CD4-positive, alpha-beta T cell (primary cell): Measurements from ENCODE around the gene SLC5A12. TPM values are rescaled to one million over a fixed set of nuclear protein-coding genes. Genes with fewer than 3 reads are reported as not detected.
A peak's percentile ranks its signal among the peaks of the same experiment; 100 is the strongest.

ENCODE experiments used
- ATAC-seq: fragments of 200-7000 bp; cut with Tn5 transposase; one replicate; pipeline ENCODE4 v1.10.0; 2022; ENCODE audit warnings: mild to moderate bottlenecking; ENCODE audit not compliant: poor library complexity
- CTCF ChIA-PET: fragments of 350-600 bp; sonication (Branson Sonifier 250); formaldehyde crosslinking; loops from one replicate; lab custom pipeline; 2021; ENCODE audit warnings: antibody characterized with exemption, inconsistent platforms; lab: Charles Lee
- POLR2A ChIA-PET: fragments of 350-600 bp; sonication (Branson Sonifier 250); formaldehyde crosslinking; loops from one replicate; lab custom pipeline; 2021; ENCODE audit warnings: antibody characterized with exemption, inconsistent platforms; lab: Charles Lee
- DNase-seq, 14 experiments: peaks; one replicate each; pipeline ENCODE4 v3.0.0-alpha.2; 2013 to 2020; ENCODE audit warnings: mixed read lengths in 2 of 14
- H3K27ac ChIP-seq, 2 donors: one replicate each; pipeline versions ENCODE4 v1.5.1 to v1.7.0; 2013; ENCODE audit warnings: low read length in 2 of 2, low read depth in 1 of 2, mild to moderate bottlenecking in 1 of 2
- H3K27me3 ChIP-seq, 2 experiments: 1 replicate in 1 of 2; 2 replicates in 1 of 2; pipeline versions ENCODE4 v1.6.1 to v1.7.0; 2013; ENCODE audit warnings: low read length in 2 of 2, control low read depth in 1 of 2, mild to moderate bottlenecking in 1 of 2, moderate library complexity in 1 of 2; ENCODE audit not compliant: insufficient read depth in 2 of 2, control insufficient read depth in 1 of 2
- H3K36me3 ChIP-seq: one replicate; pipeline ENCODE4 v1.6.1; 2013; ENCODE audit warnings: low read length, control low read depth; ENCODE audit not compliant: insufficient read depth
- H3K4me1 ChIP-seq: one replicate; pipeline ENCODE4 v1.6.1; 2013; ENCODE audit warnings: low read length, control low read depth; ENCODE audit not compliant: insufficient read depth
- H3K4me3 ChIP-seq: one replicate; pipeline ENCODE4 v1.5.1; 2013; ENCODE audit warnings: mild to moderate bottlenecking, low read length, moderate library complexity
- H3K9me3 ChIP-seq, 2 experiments: 1 replicate in 1 of 2; 2 replicates in 1 of 2; pipeline versions ENCODE4 v1.6.1 to v1.7.0; 2013; ENCODE audit warnings: low read length in 2 of 2, mild to moderate bottlenecking in 2 of 2, control low read depth in 1 of 2, moderate library complexity in 1 of 2; ENCODE audit not compliant: control insufficient read depth in 1 of 2, insufficient read depth in 1 of 2
- H3K27ac Mint-ChIP-seq: one replicate; pipeline ENCODE4 v1.8.0; 2020; ENCODE audit warnings: mixed read lengths
- H3K27me3 Mint-ChIP-seq: one replicate; pipeline ENCODE4 v1.8.0; 2021; ENCODE audit warnings: mixed read lengths
- H3K36me3 Mint-ChIP-seq: one replicate; pipeline ENCODE4 v1.8.0; 2021; ENCODE audit warnings: low read depth, mixed read lengths
- H3K4me1 Mint-ChIP-seq: one replicate; pipeline ENCODE4 v1.8.0; 2021; ENCODE audit warnings: low read depth, mixed read lengths
- H3K4me3 Mint-ChIP-seq: one replicate; pipeline ENCODE4 v1.8.0; 2020; ENCODE audit warnings: mild to moderate bottlenecking, mixed read lengths
- H3K9me3 Mint-ChIP-seq: one replicate; pipeline ENCODE4 v1.8.0; 2020; ENCODE audit warnings: mixed read lengths
- intact Hi-C, 2 experiments: fragments of 100-400 bp; cut with DNase I in 1 of 2; cut with micrococcal nuclease in 1 of 2; formaldehyde crosslinking; loops; one replicate each; pipeline versions ENCODE4 v1.15.1 to v1.9.0; 2023 to 2025; cut with DNase I, micrococcal nuclease
- total RNA-seq, 174 experiments: library from RNA in 2 of 174; stranded (reverse) in 2 of 174; gene quantifications; one replicate each; pipeline ENCODE4 v1.2.3 and lab custom pipeline; 2021 to 2026
- TF ChIP-seq, protein P1 (sequence below): fragments of 200-600 bp; IDR thresholded peaks from one replicate; pipeline ENCODE4 v1.8.0; 2022; ENCODE audit warnings: antibody characterized with exemption, mild to moderate bottlenecking

The SLC5A12 gene
- total RNA-seq, 2 experiments from 2014 or later, result not detected

- Mint-ChIP-seq H3K27me3 (no peaks in the 10 kb centered on the region), H3K4me1 (no peaks in the 10 kb centered on the region), H3K27ac (no peak overlapping the region), H3K36me3 (no peaks in the 10 kb centered on the region), H3K4me3 (no peak overlapping the region), H3K9me3 (no peaks in the 10 kb centered on the region)
- DNase-seq, result no peak
- no peaks in the 10 kb centered on the region for H3K9me3 ChIP-seq
- no peaks in the 10 kb centered on the region for H3K36me3 ChIP-seq
- H3K4me3 ChIP-seq, result no peak overlapping the region
- no peak overlapping the region for H3K27ac ChIP-seq
- POLR2A ChIA-PET, result no interaction called here
- CTCF ChIA-PET, result no interaction called here
- no peaks in the 10 kb centered on the region for H3K4me1 ChIP-seq
- H3K27me3 ChIP-seq, result no peaks in the 10 kb centered on the region
- TF ChIP-seq, protein P1, sequence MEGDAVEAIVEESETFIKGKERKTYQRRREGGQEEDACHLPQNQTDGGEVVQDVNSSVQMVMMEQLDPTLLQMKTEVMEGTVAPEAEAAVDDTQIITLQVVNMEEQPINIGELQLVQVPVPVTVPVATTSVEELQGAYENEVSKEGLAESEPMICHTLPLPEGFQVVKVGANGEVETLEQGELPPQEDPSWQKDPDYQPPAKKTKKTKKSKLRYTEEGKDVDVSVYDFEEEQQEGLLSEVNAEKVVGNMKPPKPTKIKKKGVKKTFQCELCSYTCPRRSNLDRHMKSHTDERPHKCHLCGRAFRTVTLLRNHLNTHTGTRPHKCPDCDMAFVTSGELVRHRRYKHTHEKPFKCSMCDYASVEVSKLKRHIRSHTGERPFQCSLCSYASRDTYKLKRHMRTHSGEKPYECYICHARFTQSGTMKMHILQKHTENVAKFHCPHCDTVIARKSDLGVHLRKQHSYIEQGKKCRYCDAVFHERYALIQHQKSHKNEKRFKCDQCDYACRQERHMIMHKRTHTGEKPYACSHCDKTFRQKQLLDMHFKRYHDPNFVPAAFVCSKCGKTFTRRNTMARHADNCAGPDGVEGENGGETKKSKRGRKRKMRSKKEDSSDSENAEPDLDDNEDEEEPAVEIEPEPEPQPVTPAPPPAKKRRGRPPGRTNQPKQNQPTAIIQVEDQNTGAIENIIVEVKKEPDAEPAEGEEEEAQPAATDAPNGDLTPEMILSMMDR, result no peak
- no peak for ATAC-seq
- intact Hi-C loops, result loop anchor here in 1 of 2 experiments (10.0 kb wide), 1 partner anchor 729 kb away; no protein-coding TSS in a partner anchor
Observed at GRCh38 chr11:26755762-26756161, 33.9 kb upstream of the SLC5A12 start.

DNA sequence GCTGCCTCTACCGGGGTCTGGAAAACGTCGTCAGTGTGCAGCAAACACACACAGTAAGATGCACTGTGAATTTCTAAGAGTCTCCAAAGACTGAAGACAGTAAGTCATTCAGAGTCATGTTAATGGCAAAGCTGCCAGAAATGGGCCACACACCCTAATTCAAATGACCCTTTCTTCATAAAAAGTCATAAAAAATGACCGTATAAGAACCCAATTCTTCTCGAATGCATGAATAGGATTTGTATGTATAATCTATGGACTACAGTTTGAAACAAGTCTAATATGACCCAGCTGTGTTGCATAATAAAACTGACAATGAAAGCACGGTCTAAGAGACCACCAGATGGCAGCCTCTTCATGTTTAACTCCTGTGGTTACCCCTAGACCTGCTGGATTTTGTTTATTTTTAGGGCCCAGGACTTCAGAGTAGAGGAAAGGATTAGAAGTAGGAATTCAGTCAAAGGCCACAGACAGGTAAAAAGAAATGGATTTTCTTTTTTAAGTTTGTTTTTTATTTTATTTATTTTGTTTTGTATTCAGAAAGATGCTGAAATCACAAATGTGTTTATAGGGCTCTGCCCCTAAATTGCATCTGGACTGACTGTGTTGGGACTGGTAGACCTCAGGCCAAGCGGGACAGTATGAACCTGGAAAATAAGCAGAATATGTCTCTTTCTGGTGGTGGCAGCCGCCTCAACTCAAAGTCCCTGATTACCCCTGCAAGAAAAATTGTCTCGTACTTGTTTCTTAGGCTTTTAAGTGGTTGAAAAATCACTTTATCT lies 32.1 kb upstream of the SLC5A12 start:
- H3K4me3 Mint-ChIP-seq, result no peak overlapping the region
- no peaks in the 10 kb centered on the region for H3K27me3 Mint-ChIP-seq
- H3K4me3 ChIP-seq, result no peak overlapping the region
- no peaks in the 10 kb centered on the region for H3K4me1 Mint-ChIP-seq
- H3K27ac ChIP-seq, result no peak overlapping the region
- CTCF ChIA-PET, result no interaction called here
- H3K9me3 ChIP-seq, result no peaks in the 10 kb centered on the region
- no peaks in the 10 kb centered on the region for H3K36me3 ChIP-seq
- POLR2A ChIA-PET, result no interaction called here
- ATAC-seq (no peak), DNase-seq (peak in 1 of 14 experiments; percentile 0)
- no peak overlapping the region for H3K27ac Mint-ChIP-seq
- H3K9me3 Mint-ChIP-seq, result no peaks in the 10 kb centered on the region
- no peaks in the 10 kb centered on the region for H3K4me1 ChIP-seq
- no peaks in the 10 kb centered on the region for H3K27me3 ChIP-seq
- H3K36me3 Mint-ChIP-seq, result no peaks in the 10 kb centered on the region
- TF ChIP-seq, protein P1, result no peak
- intact Hi-C loops, result loop anchor here in 1 of 2 experiments (10.0 kb wide), 1 partner anchor 731 kb away; no protein-coding TSS in a partner anchor

- no peaks in the 10 kb centered on the region for H3K36me3 Mint-ChIP-seq
- ATAC-seq, result no peak
- H3K27ac Mint-ChIP-seq, result no peak overlapping the region
- Histone ChIP-seq H3K27ac (no peak overlapping the region), H3K4me3 (no peak overlapping the region), H3K9me3 (no peaks in the 10 kb centered on the region), H3K36me3 (no peaks in the 10 kb centered on the region), H3K4me1 (no peaks in the 10 kb centered on the region), H3K27me3 (no peaks in the 10 kb centered on the region)
- CTCF ChIA-PET, result no interaction called here
- no peaks in the 10 kb centered on the region for H3K4me1 Mint-ChIP-seq
- POLR2A ChIA-PET, result no interaction called here
- no peaks in the 10 kb centered on the region for H3K27me3 Mint-ChIP-seq
- H3K9me3 Mint-ChIP-seq, result no peaks in the 10 kb centered on the region
- intact Hi-C loops, result loop anchor here in 1 of 2 experiments (10.0 kb wide), 1 partner anchor 735 kb away; no protein-coding TSS in a partner anchor
- TF ChIP-seq, protein P1, result no peak
- H3K4me3 Mint-ChIP-seq, result no peak overlapping the region
- DNase-seq, result no peak
Observed at GRCh38 chr11:26749927-26750326, 28.1 kb upstream of the SLC5A12 start.
